GM19452 (cell line): ENCODE measurements around the gene SRGAP2C.
"Not testable (repeated sequence)": the region's sequence is repeated elsewhere in the genome, so short reads cannot be mapped to it uniquely, and the experiment has no call there.

Source experiments
- ATAC-seq: cut with Tn5 transposase; IDR thresholded peaks from one replicate; pipeline ENCODE4 v1.9.1; 2021; ENCODE audit not compliant: unreplicated experiment

The SRGAP2C gene

DNA sequence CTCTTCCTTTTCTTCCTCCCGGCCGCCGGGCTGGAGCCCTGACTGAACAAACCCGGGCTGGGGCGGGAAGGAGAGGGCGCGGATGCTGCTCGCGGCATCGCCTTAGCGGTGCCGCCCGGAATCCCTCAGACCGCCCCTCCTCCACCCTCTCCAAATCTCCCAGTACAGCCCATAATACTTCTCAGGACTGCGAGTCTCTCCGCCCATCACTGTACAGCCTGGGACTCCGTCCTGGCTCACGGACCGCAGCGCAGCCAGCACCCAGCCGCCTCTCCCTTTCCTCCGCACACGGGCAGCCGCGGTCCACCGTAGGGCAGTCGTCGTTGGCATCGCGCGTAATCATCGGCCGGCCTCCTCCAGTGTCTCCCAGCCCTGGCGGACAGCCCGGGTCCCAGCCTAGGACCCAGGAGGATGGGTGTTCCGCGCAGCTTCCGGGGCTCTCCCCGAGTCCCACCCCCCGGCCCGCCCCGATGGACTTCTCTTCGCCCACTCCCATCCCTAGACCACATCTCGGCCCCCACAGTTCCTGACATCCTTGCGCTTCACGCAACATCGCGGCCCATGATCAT is 449 bp downstream of the SRGAP2C start:
- peak; percentile 3 for ATAC-seq

DNA sequence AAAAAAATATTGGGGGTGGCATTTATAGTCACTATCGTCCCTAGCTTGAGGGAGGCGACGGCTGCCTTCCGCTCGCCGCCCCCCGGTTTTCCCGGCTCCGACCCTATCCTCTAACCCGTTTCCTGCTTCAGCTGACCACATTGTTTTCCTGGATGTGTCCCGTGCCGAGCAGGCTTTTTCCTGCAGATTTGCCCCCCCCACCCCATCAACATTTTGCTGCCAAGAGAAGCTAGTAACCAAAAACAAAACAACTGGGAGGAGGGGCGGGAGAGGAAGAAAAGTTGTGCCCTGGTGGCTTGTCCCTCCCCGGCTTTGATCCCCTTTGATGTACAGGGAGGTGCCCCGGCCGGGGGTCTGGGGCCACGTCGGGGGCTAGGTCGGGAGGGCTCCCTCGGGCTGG is 1.4 kb downstream of the SRGAP2C start:
- not testable (repeated sequence) for ATAC-seq

DNA sequence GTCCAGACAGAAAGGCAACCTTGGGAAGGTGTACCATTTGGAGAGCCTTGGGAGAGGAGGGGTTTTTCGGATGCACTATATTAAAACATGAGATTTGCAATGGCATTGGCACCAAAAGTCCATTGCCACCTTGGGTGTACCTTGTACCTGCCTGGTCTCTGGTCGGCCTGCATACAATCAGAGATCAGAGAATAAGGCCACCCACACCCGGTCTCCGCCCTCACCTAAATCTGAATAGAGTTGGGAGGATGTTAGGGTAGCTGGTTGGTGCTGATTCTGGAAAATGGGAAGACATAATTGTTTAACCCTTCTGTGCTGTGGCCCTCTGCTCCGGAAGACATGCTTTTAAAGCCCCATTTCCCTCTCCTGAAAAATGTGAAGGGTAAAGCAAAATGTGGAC is 3.1 kb downstream of the SRGAP2C start:
- ATAC-seq = not testable (repeated sequence)

DNA sequence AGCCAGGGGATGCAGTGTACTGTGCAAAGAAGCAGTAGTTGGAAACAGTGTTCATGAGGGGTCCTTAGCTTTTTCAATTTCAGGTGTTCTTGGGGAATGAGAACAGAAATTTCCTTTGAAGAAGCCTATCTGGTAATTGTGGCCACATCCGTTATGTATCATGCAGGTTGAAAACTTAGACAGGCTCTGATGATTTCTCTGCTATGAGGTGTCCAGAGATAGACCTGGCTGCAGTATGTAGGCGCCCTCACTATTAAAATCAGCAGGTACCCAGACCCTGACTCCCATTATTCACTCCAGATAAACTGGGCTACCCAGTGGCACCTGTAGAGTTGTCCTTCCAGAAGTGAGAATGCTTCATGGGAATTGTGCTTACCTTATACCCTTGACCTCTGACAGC is 7.7 kb downstream of the SRGAP2C start:
- not testable (repeated sequence) for ATAC-seq

DNA sequence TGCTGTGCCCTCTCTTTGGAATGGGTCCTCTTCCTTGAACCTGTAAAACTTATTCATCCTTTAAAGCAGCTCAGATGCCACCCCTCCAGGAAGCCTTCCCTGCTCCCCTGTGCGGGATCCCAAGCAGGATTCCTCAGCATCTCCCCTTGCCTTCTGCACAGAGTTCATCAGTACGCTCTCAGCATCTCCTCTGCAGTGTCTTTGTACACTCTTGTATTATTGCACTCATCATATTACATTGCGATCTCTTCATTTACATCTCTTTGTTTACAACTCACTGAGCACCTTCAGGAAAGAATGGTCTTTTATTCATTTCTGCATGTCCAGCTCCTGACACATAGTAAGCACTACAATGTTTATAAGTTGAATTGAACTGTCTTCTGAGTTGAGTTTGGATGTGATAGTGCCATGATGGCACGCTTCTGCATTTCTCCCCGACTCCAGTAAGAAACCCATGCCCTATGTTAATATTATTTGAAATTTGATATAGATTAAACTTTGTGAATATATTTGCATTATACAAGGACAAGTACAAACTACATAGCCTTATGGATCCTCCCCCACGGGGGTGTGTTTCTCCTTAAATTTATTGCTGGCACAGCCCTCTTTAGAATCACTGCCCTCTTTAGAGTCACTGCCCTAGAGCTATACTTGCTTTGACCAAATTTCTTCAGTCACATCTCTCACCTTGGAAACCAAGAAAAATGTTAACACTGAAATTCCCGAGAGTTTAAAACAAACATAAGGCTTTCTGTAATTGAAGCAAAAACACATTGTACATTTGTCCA is 12.5 kb downstream of the SRGAP2C start:
- not testable (repeated sequence) for ATAC-seq

DNA sequence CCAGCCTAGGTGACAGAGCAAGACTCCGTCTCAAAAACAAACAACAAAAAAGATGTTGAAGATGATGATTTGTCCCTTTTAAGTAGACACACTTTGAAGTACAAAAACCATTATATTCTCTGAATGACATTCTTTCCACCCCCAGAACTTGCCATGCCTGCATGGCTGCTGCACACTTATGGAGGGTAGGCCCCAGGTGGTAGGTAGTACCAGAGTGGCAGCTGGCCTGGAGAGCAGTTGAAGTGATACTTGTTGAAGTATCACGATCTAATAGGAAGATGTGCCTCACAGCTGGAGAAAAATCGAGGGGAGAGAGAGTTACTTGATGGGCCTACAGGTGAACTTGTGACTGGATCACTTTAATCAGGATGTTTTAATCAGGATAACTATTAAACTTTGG is 15.0 kb downstream of the SRGAP2C start:
- not testable (repeated sequence) for ATAC-seq

DNA sequence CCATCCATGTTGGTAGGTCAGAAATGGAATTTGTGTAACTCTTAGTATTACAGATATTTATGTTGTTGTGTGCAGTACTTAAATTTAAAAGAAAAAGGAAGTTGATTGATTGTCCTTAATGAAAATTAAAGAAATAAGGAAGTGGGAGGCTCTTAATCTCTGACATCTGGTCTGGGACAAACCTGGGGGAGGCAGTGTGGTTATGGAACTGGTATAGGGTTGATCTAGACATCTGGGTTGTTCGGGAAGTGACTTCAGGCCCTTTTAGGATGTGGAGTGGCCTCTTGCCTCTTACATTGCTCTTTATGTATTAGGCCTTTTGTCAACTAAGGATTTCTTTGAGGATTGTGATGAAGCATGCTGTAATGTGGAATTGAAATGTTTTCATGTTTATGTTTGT is 15.5 kb downstream of the SRGAP2C start:
- not testable (repeated sequence) for ATAC-seq

DNA sequence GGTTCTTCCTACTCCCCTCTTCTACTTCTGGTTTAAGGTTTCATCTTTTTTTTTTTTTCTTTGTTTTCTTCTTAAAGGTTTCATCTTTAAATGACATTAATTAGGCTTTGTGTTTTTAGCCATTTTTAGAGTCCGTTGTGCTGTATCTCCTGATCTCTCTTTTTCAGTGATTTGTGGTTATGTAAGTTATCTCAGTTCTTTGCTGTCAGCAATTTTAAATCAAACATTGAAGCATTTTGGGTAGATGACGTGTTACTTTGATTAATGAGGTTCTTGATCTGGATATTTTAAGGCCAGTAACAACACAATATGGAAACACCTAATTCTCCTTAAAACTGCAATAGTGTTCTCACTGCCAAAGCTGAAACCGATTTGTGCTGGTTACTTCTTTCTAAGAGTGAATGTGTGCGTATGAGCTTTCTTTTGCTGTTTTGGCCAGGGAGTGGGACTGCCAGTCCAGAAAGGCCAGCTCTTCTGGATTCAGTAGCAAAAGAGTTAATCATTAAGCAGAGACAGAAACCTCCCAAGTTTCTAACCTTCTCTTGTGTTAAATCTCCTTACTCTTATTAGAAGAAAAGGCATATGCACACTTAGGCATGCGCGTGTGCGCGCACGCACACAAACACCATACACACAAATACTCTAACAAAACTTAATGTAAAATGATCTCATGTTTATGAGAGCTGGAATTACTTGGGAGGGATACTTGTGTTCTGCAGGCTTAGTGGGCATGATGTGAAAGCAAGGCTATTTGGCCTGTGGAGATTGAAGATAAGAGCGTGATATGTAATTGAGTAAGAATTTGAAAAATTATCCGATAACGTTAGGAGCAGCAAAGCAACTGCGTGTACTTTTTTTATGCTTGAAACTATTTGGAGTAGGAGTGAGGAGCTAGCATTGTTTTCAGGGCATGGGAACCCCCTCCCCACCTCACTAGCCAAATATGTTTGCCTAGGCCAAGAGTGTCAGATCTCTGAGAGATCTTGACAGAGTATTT is 16.5 kb downstream of the SRGAP2C start:
- not testable (repeated sequence) for ATAC-seq

DNA sequence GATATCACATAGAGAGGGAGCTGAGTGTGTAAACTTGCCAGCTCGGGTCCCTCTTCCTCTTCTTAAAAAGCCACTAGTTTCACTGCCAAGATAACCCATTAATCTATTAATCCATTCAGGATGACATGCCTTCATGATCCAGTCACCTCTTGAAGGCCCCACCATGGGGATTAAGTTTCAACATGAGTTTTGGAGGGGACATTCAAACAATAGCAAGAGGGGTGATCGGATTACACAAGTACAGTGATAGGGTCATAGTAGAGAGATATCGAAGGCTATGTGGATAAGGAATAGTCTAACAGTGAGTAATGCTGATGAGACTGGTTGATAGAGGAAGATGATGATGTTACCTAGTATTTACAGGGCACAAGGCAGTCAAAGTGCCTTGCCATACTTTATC is 18.2 kb downstream of the SRGAP2C start:
- not testable (repeated sequence) for ATAC-seq

DNA sequence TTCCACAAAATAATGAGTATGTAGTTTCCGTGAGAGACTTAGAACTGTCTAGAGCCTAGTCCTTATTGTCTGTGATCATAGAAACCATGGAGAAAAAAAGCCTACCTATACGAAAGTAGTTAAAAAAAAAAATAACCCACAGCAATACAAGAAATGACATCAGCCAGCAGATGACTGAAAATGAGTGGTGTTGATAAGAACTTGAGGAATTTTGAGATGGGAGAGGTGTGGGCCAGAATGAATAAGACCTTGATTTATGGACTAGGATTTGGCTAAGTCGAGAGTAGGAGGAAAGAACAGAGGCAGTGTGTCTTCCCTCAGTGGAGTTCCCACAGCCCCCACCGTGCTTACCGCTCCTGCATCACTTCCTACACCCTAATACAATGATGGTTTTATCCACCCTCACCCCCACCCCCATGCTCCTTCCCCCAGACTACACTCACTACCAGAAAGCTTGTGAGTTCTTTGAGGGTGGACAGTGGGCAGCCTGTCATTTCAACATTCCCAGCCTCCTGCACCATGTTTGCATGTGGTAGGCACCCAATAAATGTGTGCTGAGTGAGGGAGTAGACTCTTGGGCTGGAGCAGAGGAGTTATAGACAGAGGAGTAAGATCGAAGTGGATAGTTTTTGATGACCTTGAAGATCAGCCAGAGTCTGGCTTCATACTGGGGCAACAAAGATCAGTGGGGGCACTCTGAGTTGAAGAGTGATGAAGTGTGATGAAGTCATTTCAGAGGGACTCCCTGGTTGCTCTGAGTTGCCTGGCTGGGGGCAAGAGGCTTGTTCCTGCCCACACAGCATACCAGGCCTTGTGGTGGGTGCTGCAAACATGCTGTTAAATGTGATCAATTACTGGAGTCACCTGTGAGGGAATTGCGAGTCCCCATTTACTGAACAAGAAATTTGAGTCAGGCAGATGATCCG is 21.3 kb downstream of the SRGAP2C start:
- not testable (repeated sequence) for ATAC-seq

DNA sequence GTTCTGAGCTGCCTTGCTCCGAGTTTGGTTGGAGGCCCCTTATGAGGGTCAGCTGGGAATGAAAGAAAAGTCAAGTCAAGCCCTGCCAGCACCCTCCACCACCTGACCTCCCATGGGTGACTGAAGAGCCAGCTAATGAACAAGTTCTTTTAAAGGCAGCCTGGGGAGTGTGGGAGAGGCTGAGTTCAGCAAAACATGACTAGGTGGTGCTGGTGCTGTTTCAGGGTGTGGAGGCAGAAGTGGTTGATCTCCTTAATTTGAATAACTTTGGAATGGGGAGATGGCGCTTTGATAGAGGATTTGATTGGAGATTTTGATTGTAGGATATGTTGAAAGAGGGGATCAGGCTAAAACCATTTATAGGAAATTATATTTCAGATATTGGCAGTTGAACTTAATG is 22.6 kb downstream of the SRGAP2C start:
- ATAC-seq = not testable (repeated sequence)

DNA sequence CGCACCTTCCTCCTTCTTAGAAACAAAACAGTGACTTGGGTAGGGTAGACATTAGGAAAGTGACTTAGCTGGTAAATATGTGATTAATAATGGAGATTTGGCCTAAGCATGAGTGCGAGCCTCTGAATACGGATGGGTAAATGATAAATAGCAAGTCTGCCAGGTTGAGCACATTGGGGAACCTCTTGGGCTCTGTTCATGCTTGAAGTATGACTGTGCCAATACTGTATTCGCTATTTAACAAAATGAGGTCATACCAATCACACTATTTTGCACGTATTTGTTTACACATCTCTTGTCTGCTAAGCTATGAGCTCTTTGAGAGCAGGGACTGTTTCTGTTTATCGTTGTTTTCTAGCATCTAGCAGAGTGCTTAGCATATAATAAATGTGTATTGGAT is 23.6 kb downstream of the SRGAP2C start:
- ATAC-seq = not testable (repeated sequence)

DNA sequence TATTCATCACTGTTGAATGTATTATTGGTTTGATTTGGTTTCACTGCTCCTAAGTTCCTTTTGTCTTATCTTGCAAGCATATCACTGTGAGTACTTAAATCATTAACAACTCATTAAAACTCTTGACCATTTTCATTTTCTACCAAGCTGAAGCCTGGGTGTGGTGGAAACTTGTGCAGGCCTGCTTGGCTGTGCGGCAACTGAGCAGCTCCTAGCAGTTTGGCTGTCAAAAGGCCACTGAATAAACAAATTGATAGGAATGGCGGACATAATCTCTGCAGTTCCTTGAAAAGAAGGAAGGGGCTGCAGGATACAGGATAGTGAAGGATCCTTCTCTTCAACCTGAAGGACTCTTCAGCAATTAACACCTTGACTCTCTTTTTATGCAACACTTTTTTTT is 26.0 kb downstream of the SRGAP2C start:
- ATAC-seq = not testable (repeated sequence)

DNA sequence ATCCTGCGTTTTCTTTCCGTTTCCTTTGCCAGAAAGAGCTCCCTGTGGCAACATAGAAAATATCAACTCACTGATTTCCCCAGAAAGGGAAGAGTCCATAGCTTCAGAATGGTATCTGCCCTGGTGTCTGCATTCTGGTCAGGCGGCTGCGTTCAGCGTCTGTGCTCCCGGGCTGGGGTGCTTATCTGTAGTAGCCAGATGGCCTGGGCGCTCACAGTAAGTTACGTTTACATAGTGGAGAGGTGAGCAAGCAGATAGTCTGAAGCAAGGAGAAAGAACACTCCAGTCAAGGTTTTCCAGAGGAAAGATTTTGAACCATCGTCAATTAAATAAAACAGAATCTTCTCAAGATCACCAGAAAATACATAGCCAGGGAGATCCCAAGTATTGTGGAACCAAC is 28.7 kb downstream of the SRGAP2C start:
- not testable (repeated sequence) for ATAC-seq

DNA sequence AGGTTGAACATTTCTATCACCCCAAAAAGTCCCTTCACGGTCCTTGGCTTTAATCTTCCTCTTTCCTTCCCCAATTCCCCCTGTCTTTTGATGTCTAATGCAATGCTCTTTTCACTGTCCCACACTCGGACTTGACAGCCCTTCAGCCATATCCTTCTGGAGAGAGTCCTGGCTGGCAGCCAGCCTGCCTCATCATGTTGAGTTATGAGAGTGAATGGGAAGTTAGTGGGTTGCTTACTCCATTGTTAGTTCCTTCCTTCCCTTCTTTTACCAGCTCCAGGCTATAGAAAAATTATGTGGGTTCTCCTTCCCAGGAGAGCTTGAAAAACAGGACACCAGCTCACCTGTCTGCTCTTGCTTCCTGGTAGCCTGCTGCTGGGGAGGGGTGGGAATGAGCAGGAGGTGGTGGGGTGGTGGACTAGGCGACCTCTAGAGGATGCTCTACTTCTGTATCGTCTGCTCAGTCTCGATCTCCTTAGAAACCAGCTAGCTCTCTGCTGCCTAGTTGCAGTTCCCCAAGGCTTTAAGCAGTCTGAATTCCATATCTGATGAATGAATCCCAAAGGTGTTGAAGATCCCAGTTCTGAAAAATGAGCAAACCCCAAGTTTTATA is 29.9 kb downstream of the SRGAP2C start:
- not testable (repeated sequence) for ATAC-seq

DNA sequence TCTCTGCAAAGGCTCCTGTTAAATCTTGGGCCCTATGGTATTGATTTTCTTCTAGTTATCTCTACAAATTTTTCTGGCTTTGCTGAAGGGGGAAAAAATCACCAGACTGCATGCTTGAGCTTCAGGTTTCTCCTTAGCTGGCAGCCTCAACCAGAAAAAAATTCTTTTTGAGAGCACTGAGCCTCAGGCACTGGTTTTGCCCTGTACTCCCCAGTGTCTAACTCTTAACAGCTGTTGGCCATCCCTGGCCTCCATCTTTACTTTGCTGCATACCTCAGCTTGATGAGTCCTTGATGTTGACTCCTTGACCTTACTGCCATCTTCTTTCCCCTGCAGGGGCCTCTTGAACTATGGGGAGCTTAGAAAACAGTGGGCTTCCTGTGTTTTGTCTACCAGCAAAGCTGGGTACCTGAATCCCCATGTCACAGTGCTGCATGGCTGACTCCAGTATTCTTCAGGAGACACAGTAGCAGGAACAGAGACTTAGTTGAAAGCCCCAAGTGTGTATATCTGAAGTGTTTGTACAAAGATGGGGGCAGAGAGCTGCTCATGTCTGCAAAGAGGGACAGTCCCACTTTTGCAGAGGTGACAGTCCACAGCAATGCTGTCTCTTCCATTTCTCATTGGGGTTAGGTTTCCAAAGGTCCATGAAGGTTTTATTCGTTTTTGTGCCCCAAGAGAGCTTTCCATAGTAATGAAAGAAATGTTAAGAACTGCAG is 31.1 kb downstream of the SRGAP2C start:
- not testable (repeated sequence) for ATAC-seq

DNA sequence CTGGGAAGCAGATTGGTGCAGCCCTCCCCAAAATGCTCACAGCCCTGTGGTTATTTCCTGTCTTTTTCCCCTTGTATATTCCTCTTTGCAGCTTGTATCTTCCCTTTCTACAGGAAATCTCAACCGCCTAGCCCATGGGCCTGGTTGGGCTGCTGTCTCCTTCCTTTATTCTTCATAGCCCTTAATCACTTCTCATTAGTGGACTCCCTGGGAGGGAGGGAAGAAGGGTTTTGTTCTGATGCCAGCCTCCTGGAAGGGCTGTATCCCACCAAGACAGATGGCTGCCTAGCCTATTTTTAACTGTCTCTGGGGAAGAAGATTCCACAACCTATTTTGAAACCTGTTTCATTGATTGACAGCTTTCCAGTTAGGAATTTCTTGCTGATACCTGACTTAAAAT is 31.9 kb downstream of the SRGAP2C start:
- ATAC-seq = not testable (repeated sequence)

DNA sequence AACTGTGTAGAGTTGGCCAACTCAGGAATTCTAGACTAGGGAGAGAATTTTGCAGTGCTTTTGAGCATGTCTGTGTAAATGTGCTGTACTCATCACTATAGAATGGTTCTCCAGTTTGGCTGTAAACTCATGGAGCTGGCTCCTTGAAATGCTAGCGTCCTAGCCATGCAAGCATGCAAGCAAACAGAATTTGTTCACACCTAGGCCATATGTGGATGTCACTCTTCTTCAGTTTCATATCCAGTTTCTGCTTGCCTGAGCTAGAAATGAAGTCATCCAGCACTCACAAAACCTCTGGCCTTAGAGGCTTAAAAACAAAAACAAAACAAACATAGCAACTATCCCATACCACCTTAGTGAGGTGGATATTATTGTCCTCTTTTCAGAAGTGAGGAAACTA is 37.0 kb downstream of the SRGAP2C start:
- ATAC-seq = peak; percentile 62

DNA sequence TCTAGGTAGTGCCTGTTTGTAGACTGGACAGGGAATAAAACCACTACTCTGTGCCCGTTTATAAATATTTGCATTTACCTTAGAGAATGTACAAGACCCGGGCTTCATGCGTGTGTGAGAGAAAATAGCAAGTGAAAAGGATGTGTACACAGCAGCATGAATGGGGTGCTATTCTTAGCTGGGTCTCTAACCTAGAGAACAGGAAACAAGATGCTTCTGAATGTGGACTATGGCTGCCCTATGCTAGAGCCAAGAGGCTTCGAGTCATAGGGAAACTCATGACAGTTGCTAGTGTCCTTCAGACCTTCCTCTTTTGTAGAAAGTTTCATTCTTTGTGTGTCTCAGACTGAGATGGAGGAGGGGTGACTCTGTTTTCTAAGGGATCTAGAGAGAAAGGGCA is 39.9 kb downstream of the SRGAP2C start:
- peak; percentile 99 for ATAC-seq
